CD4-positive, alpha-beta T cell treated with Interleukin-4 for 4 hours (primary cell): ENCODE results near the gene DOCK4.

Experiments
- DNase-seq: peaks from one replicate; pipeline ENCODE4 v3.0.0-alpha.2; 2020

Gene DOCK4

DNA sequence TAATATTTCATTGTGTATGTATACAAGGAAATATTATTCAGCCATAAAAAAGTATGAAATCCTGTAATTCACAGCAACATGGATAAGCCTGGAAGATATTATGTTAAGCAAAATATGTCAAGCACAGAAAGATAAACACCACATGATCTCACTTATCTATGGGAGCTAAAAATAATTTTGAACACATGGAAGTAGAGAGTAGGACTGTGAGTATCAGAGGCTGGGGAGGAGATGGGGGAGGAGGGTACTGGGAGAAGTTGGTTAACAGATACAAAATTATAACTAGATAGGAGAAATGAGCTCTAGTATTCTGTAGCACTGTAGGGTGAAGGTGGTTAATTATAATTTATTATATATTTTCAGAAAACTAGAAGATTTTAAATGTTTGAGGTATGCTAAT is 132.7 kb downstream of the DOCK4 start:
- DNase-seq: no peak

GRCh38 chr7:112072541-112073245 is 133.5 kb downstream of the DOCK4 start:
- no peak for DNase-seq

DNA sequence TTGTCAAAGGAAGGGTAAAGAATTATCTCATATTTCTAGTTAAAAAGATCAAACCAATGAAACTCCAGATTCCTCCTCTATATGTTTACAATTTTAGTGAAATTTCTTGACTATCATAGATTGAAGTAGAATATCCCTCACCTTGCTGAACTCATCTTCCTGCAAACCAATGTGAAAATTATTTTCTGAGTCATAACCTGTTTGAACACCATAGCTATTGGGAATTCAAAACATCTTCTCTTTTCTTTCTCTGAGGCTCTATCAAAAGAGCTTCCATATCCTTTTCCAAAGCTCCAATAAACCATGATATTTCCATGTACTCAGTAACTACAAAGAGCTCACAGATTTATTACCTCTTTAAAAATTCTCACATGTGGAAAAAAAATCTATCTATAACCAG is 134.3 kb downstream of the DOCK4 start:
- DNase-seq: no peak

DNA sequence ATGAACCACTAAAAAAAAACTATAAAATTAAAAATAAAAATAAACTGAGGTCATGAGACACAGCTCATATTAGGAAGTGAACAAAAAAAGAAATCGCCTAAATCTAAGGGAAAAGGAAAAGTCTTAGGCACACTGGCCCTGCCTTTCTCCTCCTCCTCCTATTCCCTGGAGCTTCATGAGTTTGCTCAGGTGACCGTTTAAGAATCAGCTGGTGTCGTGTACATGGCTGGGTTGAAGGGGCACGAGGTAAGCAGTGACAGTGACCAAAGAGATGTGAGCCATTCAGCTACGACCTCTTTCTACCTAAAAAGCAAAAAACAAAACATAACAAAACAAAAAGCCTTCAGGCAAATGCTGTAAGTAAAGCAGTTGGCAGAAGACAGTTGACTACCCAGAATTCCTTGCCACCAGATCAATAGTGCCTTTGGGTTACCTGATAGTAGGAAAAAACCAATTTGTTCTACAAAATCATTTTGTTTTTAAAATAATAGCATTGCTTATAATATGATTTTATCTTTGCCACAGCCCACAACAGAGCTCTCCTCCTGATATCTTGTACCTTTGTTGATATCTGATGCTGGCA is 135.4 kb downstream of the DOCK4 start:
- DNase-seq: no peak

DNA sequence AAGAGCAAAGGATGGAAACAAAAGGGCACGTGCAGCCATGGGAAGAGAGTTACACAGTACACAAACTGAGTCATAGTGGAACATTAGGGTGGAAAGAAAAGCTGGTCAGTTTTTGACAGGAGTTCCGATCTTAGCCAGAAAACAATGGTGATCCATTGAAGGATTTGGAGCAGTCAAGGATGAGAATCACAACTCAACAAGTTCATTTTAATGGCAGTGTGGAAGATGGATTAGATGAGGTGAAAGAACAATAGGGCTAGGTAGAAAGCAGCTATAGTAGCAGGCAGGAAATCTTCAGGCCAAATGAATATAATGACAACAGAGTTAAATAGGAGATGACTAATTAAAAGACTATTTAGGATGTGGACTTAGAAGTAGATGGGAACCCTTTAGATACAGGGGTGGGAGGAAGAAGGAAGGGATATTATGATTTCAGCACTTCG is 136.3 kb downstream of the DOCK4 start:
- no peak for DNase-seq

- DNase-seq: no peak
Measured at GRCh38 chr7:112068967-112069366, 137.2 kb downstream of the DOCK4 start.

DNA sequence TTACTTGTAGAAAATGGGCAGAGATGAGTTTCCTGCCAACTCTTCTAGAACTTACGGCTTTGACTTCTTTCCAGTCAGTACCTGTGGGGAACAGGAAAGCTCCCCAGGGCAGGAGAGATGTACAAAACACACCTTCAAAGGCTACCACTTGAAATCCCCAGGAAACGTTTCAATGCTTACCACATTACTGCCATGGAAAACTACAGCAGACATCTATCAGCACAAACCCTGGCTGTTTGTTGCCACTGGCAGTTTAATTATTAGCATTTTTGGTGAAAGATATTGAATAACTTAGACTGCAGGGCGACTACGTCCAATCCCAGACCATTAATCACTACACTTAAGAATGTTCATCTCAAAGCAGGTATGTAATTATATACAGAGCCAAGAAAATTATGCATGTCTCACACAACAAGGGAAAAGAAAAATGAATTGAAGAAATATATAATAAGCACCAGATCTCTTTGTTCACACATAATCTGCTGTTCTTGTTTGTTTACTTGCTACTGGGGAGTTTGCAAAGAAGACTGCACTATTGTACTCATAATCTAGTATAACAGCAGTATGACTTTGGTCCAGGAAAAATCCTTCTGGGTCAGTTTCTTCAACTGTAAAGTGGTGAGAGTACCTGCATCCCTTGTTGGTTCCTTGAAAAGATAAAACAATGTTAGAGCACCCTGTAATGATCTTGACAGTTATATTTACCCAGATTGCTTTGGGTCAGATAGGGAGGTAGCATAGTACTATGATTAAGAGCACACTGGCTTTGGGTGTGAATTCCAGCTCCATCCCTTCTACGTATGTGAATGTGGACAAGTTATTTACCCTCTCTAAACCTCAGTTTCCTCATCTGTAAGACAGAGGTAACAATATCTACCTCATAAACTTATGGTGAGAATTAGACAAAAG is 138.3 kb downstream of the DOCK4 start:
- DNase-seq: no peak

DNA sequence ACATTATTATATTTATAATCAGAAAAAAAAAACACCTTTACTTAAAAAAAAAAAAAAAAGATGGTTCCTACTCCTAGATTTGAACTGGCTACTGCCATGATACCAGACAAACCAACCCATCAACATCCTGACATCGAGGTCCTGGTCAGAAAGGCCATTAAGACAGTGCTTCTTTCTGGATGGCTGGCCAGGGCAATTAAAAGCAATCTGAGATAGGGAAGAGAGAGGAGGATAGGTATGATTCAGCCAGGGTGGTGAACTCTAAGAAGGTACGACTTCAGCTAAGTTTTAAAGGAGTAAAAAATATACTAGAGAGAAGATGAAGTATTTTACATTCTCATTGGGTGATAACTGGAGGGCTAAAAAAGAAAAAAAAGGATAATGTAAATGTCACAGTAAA is 139.0 kb downstream of the DOCK4 start:
- no peak for DNase-seq

GRCh38 chr7:112065758-112066157 is 140.4 kb downstream of the DOCK4 start:
- DNase-seq: no peak

DNA sequence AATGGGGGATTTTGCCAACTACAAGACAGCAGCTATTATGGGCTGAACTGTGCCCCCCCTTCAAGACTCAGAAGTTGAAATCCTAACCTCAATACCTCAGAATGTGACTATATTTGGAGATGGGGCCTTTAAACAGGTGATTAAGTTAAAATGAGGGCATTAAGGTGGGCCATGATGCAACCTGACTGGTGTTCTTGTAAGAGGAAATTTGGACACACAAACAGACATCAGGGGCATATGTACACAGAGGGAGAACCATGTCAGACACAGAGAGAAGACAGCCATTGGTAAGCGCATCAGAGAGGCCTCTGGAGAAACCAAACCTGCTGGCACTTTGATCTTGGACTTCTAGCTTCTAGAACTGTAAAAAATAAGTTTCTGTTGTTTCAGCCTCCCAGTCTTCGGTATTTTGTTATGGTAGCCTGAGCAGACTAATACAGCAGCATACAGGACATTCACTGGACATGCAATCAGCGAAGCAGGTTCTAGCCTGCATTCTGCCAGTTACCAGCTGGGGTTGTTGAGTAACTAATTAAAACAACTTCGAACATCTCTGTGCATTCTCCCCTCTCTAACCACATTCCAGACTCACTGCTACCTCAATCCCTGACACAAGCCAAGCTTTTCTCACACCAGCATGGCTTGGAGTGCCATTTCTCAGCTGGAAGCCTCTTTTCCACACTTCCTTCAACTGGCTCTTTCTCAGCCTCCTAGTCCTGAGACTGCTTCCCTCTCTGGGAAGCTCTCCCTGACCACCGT is 141.4 kb downstream of the DOCK4 start:
- DNase-seq: no peak

DNA sequence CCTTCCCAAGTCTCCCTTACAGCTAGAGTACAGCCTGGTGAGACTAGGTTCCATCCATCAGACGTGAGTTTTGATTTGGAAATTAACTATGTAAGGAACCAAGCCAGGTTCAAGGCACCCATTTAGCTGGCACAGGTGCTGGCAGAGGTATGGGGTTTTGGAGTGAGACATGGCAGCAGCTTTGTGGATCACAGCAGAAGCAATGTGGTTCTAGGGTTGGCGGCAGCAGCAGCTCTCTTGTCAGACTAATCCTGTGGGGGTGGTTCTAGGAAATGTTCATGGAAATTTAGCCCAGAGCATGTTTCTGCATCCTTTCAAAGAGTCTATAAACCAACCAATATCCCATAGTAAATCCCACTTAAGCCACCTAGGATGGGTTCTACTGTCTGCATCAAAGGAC is 142.2 kb downstream of the DOCK4 start:
- no peak for DNase-seq

DNA sequence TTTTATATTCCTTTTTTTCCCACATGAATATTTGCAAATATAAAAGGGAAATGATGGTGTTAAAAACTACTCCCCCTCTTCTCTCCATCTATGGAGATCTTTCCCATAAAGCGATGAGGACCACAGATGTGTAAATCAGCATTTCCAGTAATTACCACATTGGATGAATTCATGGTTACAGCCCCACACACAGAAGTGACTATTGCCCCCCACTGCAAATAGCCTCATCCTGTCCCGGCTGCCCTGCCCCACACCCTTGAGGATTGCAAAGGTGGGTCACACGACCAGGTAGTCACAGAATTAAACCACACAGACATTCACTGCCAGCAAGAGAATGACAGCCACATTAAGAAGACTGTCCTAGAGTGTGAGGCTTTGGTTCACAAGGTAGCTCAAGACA is 145.1 kb downstream of the DOCK4 start:
- DNase-seq: no peak

DNA sequence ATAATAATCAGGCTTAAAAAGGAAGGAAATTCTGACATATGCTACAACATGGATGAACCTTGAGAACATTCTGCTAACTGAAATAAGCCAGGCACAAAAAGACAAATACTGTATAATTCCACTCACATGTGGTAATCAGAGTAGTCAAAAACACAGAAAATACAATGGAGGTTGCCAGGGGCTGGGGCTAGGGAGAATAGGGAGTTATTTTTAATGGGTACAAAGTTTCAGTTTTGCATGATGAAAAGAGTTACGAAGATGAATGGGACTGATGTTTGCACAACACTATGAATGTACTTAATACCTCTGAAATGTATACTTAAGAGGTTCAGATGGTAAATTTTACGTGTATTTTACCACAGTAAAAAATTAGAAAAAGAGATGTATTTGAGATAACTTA is 145.6 kb downstream of the DOCK4 start:
- DNase-seq: no peak

- no peak for DNase-seq
Measured at GRCh38 chr7:112059675-112060074, 146.5 kb downstream of the DOCK4 start.

- no peak for DNase-seq
Measured at GRCh38 chr7:112058686-112059085, 147.5 kb downstream of the DOCK4 start.

DNA sequence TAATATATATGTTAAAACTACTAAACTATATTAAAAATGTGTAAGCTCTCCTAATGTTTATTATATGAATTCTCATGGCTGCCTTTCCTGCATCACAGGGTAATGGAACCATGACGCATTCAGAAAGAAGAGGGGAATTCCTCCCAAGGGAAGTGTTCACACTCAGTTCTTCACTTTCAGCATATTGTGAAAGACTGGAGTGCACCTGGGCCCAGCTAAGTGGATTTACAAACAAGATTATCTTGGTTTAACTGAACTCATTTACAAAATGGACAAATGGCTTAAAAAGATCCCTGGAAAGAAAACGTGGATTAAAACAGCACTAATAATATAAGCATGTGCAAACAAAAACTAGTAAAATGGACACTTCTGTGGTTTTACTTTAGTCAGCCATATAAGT is 149.8 kb downstream of the DOCK4 start:
- no peak for DNase-seq

DNA sequence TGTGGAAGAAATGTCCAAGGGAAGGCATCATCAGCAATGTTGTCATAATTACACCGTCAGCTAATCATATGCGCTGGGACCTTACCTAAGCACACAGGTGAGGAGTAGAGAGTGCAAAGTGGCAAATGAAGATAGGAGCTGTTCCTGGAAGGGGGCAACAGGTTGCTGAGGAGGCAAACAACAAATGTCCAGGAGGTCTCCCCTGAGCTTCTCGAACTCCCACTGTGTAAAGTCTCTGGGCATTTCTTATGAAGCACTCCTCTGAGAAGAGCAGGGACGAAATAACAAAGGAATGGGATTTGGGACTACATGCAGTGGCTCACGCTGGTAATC is 152.5 kb downstream of the DOCK4 start:
- no peak for DNase-seq

GRCh38 chr7:112052993-112053736 is 153.0 kb downstream of the DOCK4 start:
- DNase-seq: no peak

DNA sequence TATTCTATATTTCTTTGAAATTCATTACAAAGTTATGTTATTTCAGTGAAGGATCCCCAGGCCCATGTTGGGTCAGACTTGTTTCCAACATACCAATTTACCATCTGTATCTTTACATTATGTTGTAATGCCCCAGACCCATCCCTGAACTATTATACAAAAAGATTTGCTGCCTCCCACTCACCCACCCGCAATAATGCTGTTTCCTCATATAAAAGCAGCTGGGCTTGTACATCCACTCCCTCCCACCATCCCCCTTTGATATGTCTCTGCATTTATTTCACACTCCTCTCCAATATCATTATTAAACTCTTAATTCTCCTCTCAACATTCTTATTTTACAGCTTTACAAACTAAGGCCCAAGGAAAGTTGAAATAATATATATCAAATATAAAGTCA is 153.7 kb downstream of the DOCK4 start:
- no peak for DNase-seq

DNA sequence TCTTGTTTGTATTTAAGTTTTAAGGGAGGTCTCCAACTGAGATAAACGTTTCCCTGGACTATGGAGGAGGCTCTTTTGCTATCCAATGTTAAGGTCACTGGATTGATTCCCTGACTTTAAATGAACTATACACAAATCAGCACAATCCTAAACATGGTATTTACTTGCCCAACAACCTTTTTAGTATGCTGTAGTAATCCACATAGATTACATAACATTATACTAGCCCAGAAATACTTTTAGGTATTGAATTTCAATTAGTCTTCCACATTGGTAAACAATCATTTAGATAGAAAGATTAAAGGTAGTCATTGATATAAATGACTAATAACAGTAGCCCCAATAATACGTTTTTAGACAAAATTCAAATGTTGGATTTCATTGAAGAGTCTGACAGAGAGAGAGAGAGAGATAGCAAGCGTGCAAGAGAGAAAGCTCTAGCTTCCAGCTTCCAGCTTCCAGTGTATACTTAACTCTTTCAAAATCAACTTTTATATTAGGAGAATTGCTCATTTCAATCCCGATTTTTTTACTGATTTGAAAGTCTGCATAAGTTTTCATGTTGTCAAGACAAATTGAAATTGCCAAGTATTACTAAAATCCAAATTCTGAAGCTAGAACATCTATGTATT is 155.8 kb downstream of the DOCK4 start:
- no peak for DNase-seq

DNA sequence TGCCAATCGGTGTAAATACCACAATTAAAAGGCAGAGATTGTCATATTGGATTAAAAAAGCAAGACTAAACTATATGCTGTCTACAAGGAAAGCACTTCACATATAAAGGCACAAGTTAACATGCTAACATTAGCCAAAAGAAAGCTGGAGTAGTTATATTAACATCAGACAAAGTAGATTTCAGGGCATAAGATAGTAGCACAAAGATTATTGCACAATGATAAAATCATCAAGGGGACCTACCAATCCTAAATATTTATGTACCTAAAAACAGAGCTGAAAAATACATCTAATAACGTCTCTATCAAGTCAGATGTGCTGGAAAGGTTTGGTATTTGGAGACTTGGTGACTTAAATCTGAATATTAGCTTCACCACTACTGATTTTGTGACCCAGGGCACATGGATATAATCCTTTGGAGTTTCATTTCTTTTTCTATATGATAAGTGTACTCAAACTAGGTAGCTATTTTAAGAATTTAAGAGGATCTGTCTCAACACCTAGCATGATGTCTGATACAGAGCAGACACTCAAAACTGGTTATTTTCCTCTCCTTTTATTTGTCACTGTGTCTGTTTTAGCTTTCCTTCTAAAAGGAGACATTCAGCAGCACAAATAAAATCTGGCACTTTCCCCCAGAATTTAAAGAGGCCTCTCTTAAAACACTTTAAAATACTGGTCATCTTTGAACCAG is 156.5 kb downstream of the DOCK4 start:
- DNase-seq: no peak
